ENCODE measurements around the gene HSBP1. TPM values are rescaled to one million over a fixed set of nuclear protein-coding genes. Genes with fewer than 3 reads are reported as not detected.
A peak's percentile ranks its signal among the peaks of the same experiment; 100 is the strongest.

HSBP1 gene
- total RNA-seq, 1 donor from 2014 or later, result 176 TPM

DNA sequence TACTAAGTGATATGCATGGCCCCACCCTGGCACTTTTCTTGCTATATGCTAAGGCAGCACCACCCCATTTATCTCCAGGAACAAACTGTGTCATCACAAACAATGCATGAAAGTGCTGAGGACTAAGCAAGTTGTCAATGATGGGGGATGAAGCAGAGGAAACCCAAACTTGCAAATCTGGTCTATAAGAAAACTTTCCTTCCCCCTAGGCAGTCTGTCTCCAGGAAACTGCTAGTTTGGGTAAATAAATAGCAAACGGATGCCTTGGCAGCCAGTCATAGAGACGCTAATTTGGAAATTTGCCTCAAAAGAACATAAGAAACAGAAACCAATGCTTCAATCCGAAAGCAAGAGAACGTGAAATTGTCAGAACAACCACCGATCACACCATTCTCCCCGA is 5.6 kb upstream of the HSBP1 start:
- intact Hi-C loops (cut with micrococcal nuclease), result no loop called here
- no peak for DNase-seq
- peak; percentile 48 for ATAC-seq

DNA sequence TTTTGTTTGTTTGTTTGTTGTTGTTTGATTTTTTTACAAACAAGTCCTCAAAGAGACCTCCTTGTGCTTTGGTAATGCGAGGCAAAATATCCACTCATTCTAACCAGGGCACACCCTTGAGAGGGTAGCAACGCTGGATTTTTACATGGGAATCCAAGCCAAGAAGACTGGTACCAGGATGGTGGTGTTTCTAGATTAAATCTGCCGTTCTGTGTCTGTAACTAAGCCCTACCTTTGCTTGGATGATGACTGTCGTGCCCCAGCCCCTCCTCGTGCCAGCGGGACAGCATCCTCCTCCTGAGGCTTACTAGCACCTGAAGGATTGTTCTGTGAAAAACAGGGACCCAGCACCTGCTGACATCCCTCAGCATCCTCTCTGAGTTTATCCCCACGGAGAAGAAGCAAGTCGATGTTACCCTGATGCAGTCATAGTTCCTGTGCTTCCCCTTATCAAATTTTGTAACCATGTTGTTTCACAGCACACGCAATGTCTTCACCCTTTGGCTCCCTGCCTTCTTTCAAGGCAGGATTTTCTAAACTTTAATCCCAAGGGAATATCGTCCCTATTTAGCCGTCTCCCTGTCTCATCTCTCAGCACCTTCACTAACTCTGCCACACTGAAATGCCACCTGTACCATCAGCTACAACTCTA is 5.1 kb upstream of the HSBP1 start:
- intact Hi-C loops (cut with micrococcal nuclease), result no loop called here
- no peak for DNase-seq
- ATAC-seq, result no peak

DNA sequence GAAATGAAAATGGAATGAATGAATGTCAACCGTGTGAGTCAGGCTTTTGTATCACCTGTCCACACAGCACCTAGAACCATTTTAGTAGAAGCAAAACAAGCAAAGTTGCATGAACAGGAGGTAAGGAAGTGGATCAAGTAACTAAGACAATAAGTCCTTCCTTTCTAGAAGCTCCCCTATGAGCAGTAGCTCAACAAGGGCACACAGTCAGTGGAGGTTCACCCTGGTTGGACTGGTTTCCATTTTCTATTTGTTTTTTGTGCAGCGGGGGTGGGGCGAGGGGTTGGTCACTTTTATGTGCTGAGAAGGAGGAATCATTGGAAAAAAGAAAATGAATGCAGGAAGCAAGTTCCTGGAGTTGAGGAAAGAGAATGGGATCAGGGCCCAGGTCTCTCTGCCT is 4.0 kb upstream of the HSBP1 start:
- no peak for ATAC-seq
- intact Hi-C loops (cut with micrococcal nuclease), result no loop called here
- DNase-seq, result no peak

DNA sequence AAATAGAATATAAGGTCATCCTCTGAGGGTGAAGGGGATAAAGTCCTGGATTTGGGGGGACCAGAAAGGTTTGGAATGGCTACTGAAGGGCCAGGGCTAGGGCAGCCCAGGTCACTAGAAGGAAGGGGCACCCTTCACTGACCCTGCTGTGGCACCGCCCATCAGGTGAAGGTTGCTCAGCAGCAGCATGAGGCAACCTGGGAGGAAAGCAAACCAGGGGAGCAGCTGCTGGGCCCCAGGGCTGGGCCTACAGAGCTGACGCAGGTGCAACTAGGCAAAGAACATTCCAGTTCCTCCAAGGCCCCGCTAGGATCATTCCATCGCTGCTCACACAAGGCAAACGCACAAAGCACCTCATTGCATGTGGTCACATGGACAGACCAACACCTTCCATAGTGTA is 3.4 kb upstream of the HSBP1 start:
- intact Hi-C loops (cut with micrococcal nuclease), result no loop called here
- no peak for ATAC-seq
- no peak for DNase-seq

DNA sequence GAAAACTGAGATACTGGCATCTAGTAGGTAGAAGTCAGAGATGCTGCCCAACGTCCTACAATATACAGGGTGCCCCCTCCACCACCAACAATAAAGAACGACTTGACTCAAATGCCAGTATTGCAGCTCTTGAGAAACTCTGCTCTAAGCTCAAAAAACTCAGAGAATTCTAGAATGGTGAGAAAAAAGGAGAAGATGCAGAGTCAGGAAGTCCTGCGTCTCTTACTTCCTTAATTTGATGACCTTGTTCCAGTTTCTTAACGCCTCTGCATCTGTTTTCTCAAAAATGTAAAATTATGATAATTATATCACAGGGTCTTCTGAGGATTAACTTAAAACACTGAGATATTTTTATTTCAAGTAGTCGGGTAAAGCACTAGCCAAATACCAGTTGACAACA is 1.7 kb upstream of the HSBP1 start:
- DNase-seq (no peak), ATAC-seq (no peak)
- intact Hi-C loops (cut with micrococcal nuclease), result no loop called here

DNA sequence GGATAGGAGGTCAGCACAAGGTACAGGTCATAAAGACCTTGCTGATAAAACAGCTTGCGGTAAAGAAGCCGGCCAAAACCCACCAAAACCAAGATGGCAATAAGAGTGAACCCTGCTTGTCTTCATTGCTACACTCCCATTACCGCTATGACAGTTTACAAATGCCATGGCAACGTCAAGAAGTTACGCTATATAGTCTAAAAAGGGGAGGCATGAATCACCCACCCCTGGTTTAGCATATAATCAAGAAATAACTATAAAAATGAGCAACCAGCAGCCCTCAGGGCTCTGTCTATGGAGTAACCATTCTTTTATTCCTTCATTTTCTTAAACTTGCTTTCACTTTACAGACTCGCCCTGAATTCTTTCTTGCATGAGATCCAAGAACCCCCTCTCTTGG is 1.0 kb upstream of the HSBP1 start:
- ATAC-seq (no peak), DNase-seq (no peak)
- intact Hi-C loops (cut with micrococcal nuclease), result no loop called here

DNA sequence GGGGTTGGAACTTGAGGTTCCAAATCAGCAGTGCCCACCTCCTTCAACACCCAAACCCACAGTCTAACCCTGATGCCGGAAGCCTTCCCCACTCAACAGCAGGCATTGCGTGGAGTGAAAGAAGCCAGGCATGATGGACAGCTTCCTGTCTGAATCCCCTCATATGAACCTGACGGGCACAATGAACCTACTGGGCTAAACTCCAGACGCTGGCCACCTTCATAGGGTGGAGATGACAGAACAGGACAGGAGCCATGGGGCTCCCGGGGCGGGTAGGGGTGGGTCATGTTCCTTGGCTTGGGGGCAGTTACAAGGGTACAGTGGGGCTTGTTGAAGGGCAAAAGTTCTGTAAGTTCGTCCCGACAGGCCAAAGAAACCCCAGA is 460 bp upstream of the HSBP1 start:
- ATAC-seq (no peak), DNase-seq (peak; percentile 32)
- intact Hi-C loops (cut with micrococcal nuclease), result no loop called here

DNA sequence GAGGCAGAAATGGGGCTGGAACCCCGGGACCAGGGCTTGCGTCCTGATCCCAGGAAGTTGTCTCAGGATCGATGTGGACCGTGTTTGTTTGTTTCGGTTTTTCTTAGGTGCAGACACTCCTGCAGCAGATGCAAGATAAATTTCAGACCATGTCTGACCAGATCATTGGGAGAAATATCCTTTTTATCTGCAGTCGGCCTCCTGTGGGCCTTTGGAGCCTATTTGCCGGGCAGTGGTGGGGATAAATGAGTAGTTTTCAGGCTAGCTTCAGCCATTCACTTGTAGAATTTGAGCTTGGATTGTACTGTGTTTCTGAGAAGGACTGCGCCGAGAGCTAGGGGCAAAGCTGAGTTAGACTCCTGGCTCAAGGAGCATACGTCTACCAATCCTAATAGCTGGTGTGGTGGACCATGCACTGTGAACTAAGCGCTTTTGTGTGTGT is 816 bp downstream of the HSBP1 start:
- no peak for DNase-seq
- ATAC-seq, result no peak
- intact Hi-C loops (cut with micrococcal nuclease), result no loop called here

DNA sequence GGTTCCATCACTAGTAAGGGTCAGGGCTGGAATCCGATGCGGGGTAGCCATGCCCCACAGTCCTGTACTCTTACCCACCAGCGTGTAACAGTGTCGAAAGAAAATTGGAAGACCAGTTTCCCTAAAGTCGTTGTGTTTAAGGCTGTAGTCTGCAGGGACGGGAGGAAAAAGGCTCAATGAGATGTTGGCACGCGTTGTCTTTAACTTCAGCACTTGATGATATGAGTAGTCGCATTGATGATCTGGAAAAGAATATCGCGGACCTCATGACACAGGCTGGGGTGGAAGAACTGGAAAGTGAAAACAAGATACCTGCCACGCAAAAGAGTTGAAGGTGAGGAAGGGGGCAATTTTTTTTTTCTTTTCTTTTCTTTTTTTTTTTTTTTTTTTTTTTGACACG is 1.3 kb downstream of the HSBP1 start:
- DNase-seq (no peak), ATAC-seq (no peak)
- intact Hi-C loops (cut with micrococcal nuclease), result no loop called here

DNA sequence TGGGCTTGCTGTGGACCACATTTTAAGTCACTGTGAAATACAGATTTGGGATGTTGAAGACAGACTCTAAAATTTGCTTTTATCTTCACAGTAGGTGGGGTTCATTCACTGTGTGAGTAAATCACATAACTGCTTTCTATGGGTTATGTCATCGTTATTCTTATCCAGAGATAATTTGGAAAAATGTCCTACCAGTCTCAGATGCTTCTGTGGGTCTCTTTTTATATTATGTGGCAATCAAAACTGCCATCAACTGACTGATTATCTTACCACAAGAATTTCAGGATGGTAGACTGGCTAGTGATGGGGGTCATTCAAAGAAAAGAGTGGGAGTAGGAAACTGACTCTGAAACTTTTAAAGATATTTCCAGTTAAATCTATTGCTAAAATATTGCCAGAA is 3.1 kb downstream of the HSBP1 start:
- intact Hi-C loops (cut with micrococcal nuclease), result no loop called here
- ATAC-seq (no peak), DNase-seq (no peak)

DNA sequence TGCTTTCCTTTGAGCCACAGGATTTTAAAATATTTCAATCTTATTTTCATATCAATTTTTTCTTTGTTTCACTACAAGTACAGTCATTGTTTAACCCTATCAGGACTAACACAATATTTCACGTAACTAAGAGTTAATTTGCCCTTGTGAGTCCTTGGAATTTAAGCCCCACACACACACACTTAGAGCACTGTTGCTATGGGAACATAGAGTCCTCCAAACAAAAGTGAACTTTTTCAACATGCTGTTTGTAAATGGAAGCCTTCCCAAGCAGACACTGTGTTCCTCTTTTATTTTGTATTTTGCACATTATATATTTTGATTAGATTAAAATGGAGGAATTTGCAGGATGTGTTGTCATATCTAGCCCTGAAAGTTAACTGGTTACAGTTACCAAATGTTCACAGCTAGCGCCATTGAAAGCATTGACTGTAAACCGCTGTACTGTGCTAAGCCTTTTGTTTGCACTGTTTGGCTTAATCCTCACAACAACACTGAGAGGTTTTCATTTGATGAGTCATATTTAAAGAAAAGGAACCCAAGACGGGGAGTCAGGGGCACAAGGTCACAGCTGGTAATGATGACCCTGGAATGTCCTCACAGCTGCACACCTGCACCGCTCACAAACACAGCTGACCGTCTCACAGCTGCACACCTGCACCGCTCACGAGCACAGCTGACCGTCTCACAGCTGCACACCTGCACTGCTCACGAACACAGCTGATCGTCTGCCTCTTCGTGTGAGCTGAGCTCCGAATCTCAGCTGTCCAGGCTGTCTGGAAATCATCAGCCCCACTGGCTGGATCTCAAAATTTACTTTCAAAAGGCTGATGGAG is 6.3 kb downstream of the HSBP1 start:
- intact Hi-C loops (cut with micrococcal nuclease), result no loop called here
- DNase-seq (peak; percentile 33), ATAC-seq (peak; percentile 78)

DNA sequence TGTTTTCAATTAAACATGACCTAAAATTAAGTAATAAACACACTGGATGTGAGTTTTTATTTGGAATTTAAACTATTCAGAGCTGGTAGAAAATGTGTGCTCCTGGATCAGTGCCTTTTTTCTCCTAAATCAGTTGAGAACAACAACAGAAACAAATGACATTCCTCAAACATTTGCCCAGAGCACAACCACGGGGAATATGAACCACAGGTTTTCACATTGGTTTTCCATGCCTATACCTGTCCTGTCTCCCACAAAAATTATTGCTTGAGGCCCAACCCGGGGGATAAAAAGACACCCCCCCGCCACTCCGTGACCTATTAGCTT is 6.8 kb downstream of the HSBP1 start:
- ATAC-seq, result peak; percentile 3
- intact Hi-C loops (cut with micrococcal nuclease), result no loop called here
- no peak for DNase-seq

DNA sequence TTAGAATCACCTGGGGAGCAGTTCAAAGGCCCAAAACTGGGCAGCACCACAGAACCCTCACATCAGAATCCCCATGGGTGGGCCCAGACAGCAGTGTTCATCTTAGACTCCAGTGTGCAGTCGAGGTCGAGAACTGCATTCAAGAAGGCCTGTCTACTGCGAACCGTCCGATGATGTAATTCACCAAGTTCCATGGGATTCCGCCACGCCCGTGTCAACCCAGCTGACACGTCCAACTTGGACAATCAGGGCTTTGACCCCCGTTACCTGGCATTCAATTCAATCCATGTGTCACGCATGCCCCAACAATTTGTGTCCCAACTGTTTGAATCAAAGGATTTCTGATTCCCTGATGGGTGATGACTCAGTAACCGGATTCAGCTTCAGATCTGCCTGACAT is 9.2 kb downstream of the HSBP1 start:
- intact Hi-C loops (cut with micrococcal nuclease), result no loop called here
- ATAC-seq (no peak), DNase-seq (no peak)

DNA sequence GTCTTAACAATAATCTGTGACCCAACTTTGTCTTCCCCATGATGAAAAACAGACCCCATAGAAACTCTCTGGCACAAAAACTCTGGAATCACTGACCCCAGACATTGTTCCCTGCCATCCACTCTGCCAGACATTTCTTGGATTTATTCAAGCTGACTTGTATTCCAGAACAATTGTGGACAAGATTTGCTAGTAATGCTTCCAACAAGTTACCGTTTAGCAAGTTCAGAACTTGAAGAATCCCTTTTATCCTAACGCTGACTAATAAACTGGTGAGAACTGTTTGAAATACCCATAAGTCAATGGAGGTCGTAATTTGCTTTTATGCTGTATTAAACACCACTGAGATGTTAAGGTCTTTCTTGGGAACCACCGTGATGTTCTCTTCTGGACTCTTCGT is 10.5 kb downstream of the HSBP1 start:
- intact Hi-C loops (cut with micrococcal nuclease), result no loop called here
- ATAC-seq (no peak), DNase-seq (no peak)

DNA sequence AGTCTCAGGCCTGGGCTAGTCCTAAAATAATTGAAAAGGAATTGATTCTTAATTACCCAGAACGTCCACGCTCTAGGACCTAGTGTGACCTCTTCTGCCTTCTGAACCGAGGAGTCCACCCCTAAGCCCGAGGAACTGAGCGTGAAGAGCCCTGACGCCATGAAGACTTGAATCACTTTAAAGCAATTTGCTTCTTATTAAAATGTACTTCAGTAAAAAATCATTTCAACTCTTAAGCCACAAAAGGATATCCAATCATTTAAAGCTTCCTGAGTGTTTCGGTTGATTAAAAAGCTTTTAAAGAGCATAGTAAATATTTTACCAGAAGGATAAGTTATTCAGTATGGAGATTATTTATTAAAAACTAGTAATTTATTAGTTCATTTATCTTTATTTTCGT is 11.6 kb downstream of the HSBP1 start:
- DNase-seq (no peak), ATAC-seq (no peak)
- intact Hi-C loops (cut with micrococcal nuclease), result no loop called here

DNA sequence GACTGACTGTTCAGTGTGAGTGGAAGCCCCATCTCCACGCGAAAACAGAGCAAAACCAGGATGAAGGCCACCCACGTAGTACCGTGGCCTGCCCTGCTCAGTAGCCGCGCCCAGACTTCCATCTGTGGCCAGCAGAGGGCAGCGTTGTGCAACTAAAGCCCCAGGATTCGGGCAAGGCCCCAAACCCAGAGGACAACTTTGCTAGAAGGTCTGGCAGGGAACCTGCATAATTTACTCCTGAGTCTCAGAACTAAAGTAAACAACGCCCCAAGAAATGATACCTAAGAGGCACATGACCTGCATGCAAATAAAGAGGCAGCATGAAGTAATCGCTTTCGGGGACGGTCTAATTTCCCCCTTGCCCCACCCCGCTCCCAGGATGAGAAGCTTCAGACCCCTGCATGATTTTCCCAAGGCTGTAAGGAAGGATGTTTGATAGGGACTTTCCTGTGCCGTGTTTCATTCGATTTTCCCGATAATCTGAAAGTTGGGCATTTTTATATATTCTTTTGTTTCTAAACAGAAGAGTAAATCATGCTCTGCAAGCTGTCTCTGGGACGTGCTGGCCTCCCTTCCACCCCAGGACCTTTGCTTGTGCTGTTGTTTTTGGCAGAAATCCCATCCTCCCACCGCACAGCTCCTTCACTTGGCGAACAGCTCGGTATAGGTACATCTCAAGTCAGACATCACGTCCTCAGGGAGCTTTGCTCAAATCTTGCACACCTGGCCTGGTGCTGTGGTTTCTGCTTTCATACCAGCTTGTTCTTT is 18.6 kb downstream of the HSBP1 start:
- intact Hi-C loops (cut with micrococcal nuclease), result no loop called here
- peak; percentile 93 for ATAC-seq

DNA sequence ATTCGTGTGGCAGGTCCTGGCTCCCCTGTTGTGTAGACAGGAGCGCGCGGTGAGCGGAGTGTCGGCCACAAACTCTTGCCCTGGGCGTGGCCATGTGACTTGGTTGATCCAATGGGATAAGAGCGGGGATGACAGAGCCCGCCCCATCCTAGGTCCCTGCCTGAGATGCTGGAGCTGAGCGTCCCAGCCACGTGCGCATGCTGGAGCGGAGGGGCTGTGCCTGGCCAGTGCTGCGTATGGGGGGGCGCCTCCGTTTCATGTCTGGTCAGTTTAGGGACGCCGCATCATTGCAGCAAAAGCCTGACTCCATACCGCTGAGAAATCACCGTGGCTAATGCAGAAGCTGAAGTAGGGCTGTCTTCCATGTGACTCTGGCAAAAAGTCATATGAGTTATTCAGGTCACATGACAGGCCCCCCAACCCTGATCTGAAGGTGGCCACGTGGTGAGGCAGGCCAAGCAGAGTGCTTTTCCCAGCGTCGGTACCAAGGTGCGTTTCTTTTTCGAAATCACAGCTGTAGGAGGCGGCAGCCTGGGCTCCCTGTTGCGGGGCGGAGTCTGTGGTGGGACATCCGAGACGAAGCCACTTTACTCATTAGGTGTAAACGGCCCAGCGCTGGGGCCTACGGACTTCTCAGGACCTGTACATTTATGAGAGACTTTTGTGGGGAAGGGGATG is 22.5 kb downstream of the HSBP1 start:
- intact Hi-C loops (cut with micrococcal nuclease), result loop anchor here (10.0 kb wide), 1 partner anchor 55 kb away; no protein-coding TSS in a partner anchor
- DNase-seq (no peak), ATAC-seq (no peak)

More for the DNA sequence above, 18.6 kb downstream of the HSBP1 start:
- DNase-seq, result peak; percentile 91

DNA sequence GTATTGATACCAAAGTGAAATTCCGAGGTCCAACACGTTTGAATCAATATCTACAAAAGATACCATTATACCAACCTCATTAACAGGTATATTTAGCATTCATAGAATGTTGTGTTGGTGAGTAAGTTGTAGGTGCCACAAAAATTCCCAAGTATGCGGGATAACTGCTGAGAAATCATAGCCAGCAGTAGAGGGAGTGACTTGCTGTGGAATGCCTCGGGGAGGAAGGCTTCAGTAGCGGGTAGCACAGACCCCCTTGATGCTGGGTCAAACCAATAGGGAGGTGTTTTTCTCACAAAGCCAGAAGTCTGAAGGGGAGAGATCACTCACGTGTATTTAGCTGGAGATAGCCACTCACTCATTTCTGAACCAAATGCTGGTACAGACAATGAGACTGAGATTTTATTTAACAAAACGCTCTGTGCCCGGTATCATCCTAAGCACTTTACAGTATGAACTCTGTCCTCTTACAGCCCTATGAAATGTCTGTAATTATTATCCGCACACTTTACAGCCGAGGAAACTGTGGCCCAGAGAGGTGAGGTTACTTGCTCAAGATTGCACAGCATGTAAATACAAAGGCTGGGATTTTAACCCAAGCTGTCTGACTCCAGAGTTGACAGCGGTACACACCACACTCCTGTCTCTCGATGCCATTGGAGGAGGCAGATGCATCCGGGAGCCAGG is 23.1 kb downstream of the HSBP1 start:
- no peak for ATAC-seq
- intact Hi-C loops (cut with micrococcal nuclease), result loop anchor here (10.0 kb wide), 1 partner anchor 54 kb away; no protein-coding TSS in a partner anchor

DNA sequence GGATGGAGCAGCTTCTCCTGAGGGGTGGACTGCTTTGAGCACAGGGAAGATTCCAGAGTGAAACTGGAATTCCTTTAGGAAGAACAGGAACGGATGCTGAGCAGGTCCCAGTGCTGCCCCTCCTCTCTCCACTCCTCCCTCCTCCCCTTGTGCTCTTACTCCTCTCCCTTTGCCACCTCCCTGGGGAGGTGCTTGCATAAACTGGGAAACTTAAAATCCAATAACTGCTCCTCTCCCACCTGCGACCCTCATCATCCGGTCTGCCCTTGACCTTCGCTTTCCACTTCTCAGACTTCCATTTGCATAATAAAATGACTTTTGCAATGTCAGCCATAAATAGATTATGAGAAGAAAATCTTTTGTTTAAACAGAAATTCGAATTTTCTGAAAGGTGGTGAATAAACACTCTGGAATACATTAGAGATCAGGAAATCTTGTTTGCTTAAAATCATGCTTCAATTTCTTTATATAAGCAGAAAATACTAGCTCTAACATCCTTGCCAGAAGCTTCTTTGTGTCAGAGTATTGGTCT is 23.7 kb downstream of the HSBP1 start:
- ATAC-seq (no peak), DNase-seq (no peak)
- intact Hi-C loops (cut with micrococcal nuclease), result loop anchor here (10.0 kb wide), 1 partner anchor 53 kb away; no protein-coding TSS in a partner anchor

More for the DNA sequence above, 23.1 kb downstream of the HSBP1 start:
- no peak for DNase-seq
